Keratinocyte (primary cell): ENCODE measurements around the gene MRPS18A.

Experiments
- EZH2 ChIP-seq: IDR thresholded peaks from one replicate; pipeline ENCODE4 v1.6.1; 2012; ENCODE audit warnings: inconsistent platforms, mild to moderate bottlenecking, low read length, moderate library complexity
- TF ChIP-seq, protein P1 (sequence below), 3 experiments: IDR thresholded peaks in 1 of 3; conservative IDR thresholded peaks in 1 of 3; optimal IDR thresholded peaks in 1 of 3; 2 replicates in 2 of 3; 3 replicates in 1 of 3; pipeline versions ENCODE3 to v1.5.1; 2011; ENCODE audit warnings: low read length in 3 of 3, mild to moderate bottlenecking in 3 of 3, moderate library complexity in 2 of 3, control low read depth in 1 of 3, inconsistent platforms in 1 of 3; ENCODE audit not compliant: insufficient read depth in 2 of 3; ENCODE audit errors: extremely low read depth in 1 of 3

- no peak for TF ChIP-seq EZH2
- TF ChIP-seq, protein P1, sequence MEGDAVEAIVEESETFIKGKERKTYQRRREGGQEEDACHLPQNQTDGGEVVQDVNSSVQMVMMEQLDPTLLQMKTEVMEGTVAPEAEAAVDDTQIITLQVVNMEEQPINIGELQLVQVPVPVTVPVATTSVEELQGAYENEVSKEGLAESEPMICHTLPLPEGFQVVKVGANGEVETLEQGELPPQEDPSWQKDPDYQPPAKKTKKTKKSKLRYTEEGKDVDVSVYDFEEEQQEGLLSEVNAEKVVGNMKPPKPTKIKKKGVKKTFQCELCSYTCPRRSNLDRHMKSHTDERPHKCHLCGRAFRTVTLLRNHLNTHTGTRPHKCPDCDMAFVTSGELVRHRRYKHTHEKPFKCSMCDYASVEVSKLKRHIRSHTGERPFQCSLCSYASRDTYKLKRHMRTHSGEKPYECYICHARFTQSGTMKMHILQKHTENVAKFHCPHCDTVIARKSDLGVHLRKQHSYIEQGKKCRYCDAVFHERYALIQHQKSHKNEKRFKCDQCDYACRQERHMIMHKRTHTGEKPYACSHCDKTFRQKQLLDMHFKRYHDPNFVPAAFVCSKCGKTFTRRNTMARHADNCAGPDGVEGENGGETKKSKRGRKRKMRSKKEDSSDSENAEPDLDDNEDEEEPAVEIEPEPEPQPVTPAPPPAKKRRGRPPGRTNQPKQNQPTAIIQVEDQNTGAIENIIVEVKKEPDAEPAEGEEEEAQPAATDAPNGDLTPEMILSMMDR (optimal IDR thresholded peaks at IDR 0.05 in 1 of 3, IDR thresholded peaks at IDR 0.05 in 1 of 3, conservative IDR thresholded peaks at IDR 0.05 in 1 of 3; ENCODE audit: extremely low read depth in 1 of 3, insufficient read depth in 2 of 3, low read length in 3 of 3), result no peak
These were observed 533 bp downstream of the MRPS18A start for GRCh38 chr6:43687079-43687436.
